Measurements from ENCODE around the gene DOK6. TPM values are rescaled to one million over a fixed set of nuclear protein-coding genes. Genes with fewer than 3 reads are reported as not detected.

DOK6 gene
- total RNA-seq, 1 donor from 2014 or later, result not detected

GRCh38 chr18:69898241-69898861 is 497.7 kb downstream of the DOK6 start:
- DNase-seq (no peak), ATAC-seq (ENCODE audit: low read depth) (no peak)
- Mint-ChIP-seq H3K27me3 (no peaks in the 10 kb centered on the region), H3K4me1 (peaks cover 6% of the 10 kb centered on the region), H3K9me3 (peaks cover 3% of the 10 kb centered on the region), H3K27ac (no peak overlapping the region), H3K36me3 (ENCODE audit: low read depth) (no peaks in the 10 kb centered on the region), H3K4me3 (peak overlapping the region; percentile 17)
- intact Hi-C loops (cut with micrococcal nuclease), result no loop called here
- CTCF ChIA-PET, result no interaction called here
- no peak for TF ChIP-seq CTCF (IDR thresholded peaks at IDR 0.05)
- POLR2A ChIA-PET, result no interaction called here
